Erythroblast (primary cell): ENCODE data around the gene TOLLIP.
"Not testable (repeated sequence)": the region's sequence is repeated elsewhere in the genome, so short reads cannot be mapped to it uniquely, and the experiment has no call there.

ENCODE experiments used
- DNase-seq, 2 experiments: peaks; one replicate each; lab custom pipeline; 2025; lab: John Stamatoyannopoulos, UW
- GATA1 ChIP-seq: IDR thresholded peaks from 2 replicates; pipeline ENCODE4 v1.6.1; 2011; ENCODE audit warnings: low read depth, mild to moderate bottlenecking, control low read depth, low read length, moderate library complexity
- POLR2A ChIP-seq: IDR thresholded peaks from 2 replicates; pipeline ENCODE4 v1.6.1; 2011; ENCODE audit warnings: mild to moderate bottlenecking, low read length

TOLLIP gene

DNA sequence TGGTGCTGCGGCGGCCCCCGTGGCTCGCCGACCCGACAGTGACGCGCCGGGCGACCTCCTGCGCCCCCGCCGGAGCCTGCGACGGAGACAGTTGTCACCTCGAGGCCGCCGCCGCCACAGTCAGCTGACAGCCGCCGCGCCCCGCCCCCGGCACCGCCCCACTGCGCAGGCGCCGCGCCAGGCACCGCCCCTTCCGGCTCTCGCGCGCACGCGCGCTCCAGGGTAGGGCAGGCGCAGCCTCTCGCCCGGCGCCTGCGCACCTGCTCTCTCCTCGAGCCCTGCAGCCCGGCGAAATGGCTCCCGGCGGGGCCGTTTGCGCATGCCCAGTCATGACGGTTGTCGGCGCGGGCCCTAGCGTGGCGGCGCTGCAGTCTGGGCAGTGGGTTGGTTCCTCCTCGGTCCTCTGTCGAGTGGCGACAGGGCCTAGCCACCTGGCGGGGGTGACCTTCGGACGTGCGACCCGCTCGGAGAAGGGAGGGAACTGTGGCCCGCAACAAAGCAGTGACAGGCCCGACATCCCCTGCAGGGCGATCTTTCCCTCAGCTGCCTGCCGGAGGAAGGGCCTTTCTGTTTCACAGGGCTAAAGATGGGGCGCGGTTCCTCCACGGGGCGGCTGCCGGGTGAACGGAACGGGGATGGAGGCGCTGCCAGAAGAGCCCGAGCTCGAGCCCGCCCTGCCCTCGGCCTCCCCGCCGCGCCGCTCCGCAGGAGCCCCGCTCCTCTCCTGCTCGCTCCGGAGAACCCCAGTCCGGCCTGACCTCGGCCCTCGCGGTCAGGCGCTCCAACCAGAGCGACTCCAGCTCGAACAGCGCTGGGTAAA, at the start of gene TOLLIP:
TOLLIP (minus strand) TSS at position 135 of the 820 bp plus-strand sequence; CDS start at position 1, 134 bp downstream.
- DNase-seq = peak; percentile 95 to 98
- TF ChIP-seq POLR2A (peak; percentile 85), GATA1 (no peak)

DNA sequence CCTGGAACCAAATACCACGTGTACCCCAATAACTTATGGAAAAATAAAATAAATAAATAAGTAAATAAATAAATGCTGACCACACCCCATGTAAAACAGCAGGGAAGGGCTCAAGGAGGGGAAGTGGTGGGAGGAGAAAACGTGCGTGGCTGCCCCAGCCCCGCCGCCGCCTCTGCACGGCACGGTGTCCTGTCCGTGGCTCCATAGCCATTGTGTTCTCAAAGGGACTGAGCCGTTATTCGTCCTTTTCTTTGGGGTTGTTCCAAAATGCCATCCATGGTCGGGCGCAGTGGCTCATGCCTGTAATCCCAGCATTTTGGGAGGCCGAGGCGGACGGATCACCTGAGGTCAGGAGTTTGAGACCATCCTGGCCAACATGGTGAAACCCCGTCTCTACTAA, 49.5 kb upstream of the TOLLIP start:
- DNase-seq = not testable (repeated sequence)

DNA sequence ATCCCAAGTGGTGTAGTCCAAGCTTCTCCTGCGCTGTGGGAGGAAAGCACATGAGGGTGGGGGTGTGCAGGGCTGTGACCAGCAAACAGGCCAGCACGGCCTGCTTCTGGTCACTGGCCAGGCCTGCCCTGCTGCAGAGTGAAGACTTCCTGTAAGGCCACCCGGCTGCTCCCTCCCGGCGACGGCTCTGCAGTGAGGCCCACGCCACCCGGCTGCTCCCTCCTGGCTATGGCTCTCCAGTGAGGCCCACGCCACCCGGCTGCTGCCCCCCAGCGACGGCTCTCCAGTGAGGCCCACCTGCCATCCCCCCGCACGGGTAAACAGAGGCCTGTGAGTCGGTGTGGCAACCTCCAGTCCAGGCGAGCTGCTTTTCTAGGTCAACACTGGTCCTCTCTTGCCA, 48.9 kb upstream of the TOLLIP start:
- no peak for DNase-seq
- no peak for TF ChIP-seq POLR2A
- no peak for TF ChIP-seq GATA1

DNA sequence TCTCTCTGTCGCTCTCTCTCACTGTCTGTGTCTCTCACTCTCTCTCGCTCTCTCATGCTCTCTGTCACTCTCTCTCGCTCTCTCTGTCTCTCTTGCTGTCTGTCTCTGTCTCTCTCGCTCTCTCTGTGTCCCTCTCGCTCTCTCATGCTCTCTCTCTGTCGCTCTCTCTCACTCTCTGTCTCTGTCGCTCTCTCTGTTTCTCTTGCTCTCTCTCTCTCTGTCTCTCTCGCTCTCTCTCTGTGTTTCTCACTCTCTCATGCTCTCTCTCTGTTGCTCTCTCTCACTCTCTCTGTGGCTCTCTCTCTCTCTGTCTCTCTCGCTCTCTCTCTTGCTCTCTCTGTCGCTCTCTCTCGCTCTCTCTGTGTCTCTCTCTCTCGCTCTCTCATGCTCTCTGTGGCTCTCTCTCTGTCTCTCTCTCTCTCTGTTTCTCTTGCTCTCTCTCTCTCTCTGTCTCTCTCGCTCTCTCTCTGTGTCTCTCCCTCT, 47.1 kb upstream of the TOLLIP start:
- no peak for TF ChIP-seq GATA1
- TF ChIP-seq POLR2A = no peak
- DNase-seq = no peak

DNA sequence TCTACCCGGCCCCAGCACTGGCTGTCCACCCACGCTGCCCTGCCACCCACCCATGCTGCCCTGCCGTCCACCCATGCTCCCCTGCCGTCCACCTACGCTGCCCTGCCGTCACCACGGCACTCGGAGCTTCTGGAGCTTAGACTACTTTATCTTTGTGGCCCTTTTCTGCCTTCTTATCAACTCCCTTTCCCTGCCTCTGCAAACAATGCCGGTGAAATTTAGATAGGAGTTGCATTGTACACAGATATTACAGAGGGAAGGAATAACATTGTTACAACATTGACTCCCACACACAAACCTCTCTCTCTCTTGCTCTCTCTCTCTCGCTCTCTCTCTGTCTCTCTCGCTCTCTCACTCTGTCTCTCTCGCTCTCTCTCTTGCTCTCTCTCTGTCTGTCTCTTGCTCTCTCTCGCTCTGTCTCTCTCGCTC, 46.6 kb upstream of the TOLLIP start:
- DNase-seq = no peak
- TF ChIP-seq GATA1 (no peak), POLR2A (no peak)

DNA sequence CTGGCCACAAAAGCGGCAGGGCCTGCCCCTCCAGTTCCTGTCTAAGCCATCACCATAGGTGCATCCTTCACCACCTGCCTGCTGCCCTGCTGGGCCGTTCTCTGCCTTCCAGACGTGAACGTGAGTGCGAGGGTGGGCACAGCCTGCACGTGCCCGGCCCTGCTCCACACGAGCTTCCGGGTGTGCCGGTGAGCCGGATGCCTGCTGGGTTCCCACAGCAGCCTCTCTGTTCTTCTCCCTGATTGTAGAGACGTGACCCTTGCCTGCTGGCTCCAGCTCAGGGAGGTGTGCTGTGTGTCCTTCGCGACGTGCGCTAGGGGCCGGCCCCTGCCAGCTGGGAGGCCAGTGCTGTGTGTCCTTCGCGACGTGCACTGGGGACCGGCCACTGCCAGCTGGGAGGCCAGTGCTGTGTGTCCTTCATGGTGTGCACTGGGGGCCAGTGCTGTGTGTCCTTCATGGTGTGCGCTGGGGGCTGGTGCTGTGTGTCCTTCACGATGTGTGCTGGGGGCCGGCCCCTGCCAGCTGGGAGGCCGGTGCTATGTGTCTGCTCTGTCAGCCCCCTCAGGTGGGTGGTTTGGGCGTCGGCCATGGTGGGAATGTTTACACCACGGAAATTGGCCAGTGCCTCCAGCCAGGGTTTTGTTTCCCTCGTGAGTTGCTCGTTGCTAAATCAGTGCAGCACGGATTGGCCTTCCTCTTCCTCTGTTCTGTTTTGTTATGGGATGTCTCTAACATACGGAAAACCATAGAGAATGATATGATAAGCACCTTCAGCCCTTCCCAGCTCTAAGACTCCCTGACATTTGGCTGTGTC, 44.9 kb upstream of the TOLLIP start:
- no peak for TF ChIP-seq POLR2A
- DNase-seq = no peak

DNA sequence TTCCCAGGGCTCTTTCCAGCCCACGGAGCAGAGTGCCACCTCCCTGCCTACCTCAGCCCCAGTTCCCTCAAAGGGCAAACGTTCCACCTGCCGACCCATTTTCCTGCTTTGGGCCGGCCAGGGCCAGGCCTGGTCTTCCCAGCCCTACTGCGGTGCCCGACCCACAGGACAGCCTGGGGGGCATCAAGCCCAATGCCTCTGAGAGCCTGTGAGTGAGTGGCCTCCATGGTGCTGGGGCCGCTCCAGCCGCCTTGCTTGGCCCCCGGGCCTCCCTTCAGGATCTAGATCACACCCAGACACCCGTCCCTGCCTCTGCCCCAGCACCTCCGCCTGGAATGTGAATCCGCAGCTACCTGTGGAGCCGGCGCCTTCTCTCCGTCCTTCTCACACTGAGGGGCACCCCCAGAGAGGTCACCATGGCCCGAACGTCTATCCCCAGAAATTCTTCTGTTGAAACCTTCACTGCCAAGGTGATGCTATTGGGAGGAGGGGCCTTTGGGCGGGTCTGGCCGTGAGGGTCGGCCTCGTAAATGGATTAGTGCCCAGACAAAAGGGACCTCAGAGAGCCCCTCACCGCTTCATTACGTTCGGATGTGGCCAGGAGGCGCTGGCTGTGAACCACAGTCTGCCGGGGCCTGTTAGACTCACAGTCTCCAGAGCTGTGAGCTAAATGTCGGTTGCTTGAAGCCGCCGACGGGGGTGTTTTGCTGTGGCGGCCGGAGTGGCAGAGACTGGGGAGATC, 44.1 kb upstream of the TOLLIP start:
- TF ChIP-seq POLR2A (no peak), GATA1 (no peak)
- DNase-seq = no peak

DNA sequence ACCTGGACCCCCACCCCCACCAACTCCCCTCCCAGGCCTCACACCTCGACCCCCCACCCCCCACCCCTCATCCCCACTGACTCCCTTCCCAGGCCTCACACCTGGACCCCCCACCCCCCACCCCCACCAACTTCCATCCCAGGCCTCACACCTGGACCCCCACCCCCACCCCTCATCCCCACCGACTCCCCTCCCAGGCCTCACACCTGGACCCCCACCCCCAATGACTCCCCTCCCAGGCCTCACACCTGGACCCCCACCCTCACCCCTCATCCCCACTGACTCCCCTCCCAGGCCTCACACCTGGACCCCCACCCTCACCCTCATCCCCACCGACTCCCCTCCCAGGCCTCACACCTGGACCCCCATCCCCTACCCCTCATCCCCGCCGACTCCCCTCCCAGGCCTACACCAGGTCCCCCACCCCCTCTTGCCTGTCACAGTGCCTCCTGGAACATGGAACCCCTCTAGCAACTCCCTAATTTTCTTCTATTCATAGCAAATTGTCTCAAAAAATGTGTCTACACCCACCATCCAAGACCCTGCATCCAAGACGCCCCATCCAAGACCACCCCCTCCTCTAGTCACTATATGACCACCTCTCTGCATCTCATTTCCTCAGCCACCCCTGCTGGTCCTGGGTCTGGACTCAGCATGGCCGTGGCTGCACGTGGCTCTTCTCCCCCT, 43.4 kb upstream of the TOLLIP start:
- no peak for DNase-seq
- TF ChIP-seq GATA1 (no peak), POLR2A (no peak)

DNA sequence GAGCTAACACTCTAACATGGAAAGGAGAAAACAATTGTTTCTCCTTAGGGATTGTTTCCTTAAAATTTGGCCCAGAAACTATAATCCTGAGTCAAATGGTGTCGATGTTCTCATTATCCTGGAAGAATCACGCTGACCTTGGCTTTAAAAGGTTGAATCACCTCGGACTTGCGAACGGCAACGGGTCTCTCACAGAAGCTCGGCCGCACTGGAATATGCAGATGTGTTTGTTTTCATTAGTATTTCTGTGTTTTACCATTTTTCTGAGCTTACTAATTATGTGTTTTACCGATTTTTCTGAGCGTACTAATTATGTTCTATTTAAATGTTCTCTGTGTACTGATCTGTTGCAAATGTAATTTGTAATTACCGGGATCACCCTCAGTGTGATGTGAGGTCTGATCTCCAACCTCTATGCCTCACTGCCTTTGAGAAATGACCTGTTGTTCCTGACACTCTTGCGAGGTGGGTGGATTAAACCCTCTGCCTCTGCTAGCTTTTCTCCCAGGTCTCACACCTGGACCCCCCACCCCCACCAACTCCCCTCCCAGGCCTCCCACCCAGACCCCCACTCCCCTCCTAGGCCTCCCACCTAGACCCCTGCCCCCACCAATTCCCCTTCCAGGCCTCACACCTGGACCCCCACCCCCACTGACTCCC, 42.0 kb upstream of the TOLLIP start:
- TF ChIP-seq GATA1 (no peak), POLR2A (no peak)
- DNase-seq = peak in 1 of 2 experiments; percentile 14

DNA sequence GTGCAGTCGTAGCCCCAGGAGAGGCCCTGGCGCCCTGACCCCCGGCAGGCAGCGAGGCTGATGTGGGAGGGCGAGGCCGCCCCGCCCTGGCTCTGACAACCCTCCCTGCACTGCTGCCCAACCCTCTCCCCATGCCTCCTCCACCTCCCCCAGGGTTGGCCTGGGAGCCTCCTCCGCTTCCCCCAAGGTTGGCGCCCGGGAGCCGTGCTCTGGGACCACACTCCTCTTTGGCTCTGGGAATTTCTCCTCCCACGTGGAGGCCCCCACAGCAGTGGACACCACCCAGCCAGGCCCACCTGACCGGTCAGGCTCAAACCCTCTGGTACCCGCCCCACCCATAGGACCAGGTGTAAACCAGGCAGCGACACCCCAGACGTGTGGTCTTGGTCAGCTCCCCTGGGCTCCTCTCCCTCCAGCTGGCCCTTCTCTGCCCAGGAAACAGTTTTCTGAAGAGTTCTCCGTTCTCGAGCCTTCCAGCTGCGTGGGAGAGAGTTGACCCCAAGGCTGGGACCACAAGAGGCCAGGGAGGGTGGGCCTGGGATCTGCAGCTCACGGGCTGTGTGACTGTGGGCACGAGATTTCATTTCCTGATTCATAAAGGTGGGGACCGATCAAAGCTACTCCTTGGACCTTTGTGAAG, 40.8 kb upstream of the TOLLIP start:
- no peak for TF ChIP-seq GATA1
- no peak for TF ChIP-seq POLR2A
- no peak for DNase-seq

DNA sequence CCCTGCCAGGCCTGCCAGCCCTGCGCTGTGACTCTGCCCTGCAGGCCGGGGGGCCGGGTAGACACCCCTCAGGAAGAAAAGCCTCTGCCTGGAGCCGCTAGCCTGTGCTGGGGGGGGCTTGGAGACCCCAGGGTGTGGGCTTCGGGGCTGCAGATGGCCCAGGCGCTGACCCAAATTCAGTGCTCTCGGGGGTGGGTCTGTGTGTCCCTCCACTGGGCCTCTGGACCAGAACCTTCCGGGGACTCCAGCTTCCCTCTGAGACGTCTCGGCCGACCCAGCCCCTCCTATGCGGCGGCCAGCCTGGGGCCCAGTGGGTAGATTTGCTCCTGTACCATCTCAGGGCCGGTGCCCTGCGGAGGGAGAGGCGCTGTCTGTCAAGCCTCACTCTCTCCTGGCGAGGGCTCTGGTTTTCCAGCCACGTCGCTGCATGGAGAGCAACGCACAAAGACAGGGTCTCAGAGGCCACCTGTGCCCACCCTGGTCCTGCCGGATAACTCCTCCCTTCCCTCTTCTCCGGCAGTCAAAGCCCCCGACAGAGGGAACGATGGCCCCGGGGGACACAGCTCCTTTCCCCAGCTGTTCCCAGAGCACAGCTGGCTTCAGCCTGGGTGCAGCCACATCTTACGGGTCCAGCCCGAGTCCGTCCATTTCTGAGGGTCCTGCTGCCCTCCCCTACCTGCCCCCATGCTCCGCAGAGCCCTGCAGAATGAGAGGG, 40.1 kb upstream of the TOLLIP start:
- TF ChIP-seq GATA1 (no peak), POLR2A (no peak)

DNA sequence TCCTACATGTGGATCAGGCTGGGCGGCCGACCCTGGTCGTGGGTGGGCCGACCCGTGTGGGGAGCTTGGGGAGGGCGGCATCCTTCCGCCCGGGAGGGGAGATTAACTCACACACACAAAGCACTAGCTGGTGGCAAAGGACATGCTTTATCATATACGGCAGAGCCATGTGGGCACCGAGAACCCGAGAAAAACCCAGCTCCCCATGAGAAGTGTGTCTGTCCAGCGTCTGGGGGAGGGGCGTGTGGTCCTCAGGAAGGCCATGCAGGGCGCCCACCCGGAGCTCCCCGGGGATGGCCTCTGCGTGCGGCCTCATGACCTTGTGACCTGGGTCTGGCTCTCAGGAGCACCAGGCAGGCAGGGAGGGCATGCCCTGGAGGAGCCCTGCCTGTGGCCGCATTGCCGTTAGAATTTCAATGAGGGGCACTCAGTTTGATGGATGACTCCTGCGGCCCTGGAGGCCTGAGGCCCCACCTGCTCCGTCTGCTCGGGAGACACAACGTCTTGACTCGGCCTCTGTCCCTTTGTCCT, 39.4 kb upstream of the TOLLIP start:
- TF ChIP-seq GATA1 (no peak), POLR2A (no peak)
- no peak for DNase-seq

More for the DNA sequence above, 40.1 kb upstream of the TOLLIP start:
- DNase-seq = no peak
